ENCODE results near the gene PTPRN2. TPM values are rescaled to one million over a fixed set of nuclear protein-coding genes. Genes with fewer than 3 reads are reported as not detected.
A peak's percentile ranks its signal among the peaks of the same experiment; 100 is the strongest.

The PTPRN2 gene
- total and polyA plus RNA-seq, 8 donors = 12.2 to 49.2 (median 31.8) TPM

DNA sequence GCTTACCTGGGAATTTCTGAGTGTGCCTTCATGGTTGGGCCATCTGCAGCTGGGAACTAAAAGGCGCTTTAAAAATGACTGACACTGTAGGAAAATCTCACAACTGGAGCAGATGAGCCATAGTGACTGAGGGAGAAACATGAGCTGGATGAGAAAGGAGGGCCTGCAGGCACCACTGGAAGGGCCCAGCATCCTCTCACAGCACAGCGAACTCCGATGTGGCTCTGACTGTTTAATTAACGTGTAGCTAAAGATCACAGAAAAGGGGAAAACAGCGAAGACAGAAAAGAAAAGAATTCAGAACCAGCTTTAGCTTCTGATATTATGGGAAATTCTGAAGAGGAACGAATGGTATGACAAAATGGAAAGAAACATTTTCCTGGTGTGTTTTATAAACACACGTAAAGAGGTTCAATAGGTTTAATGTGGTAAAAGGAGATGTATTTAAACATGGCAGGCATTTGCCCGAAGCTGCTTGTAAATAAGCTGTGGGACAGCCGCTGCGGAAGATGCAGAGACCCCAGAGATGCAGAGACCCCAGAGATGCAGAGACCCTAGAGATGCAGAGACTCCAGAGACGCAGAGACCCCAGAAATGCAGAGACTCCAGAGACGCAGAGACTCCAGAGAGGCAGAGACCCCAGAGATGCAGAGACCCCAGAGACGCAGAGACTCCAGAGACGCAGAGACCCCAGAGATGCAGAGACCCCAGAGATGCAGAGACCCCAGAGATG is 534.3 kb downstream of the PTPRN2 start:
- WGBS, 2 donors = 88 to 95% methylated on average over 14 of the region's 14 CpGs
- FAIRE-seq (no peak), DNase-seq (no peak), ATAC-seq (no peak)
- no peaks in the 10 kb centered on the region for H3K4me1 ChIP-seq
- no peak overlapping the region for H3K4me3 ChIP-seq
- H3K9me3 ChIP-seq = no peaks in the 10 kb centered on the region
- H3K36me3 ChIP-seq = no peaks in the 10 kb centered on the region
- no peak overlapping the region for H3K27ac ChIP-seq
- intact Hi-C loops (cut with DNase I) = no loop called here
- TF ChIP-seq CTCF (IDR thresholded peaks at IDR 0.05) = no peak
- no peaks in the 10 kb centered on the region for H3K27me3 ChIP-seq

DNA sequence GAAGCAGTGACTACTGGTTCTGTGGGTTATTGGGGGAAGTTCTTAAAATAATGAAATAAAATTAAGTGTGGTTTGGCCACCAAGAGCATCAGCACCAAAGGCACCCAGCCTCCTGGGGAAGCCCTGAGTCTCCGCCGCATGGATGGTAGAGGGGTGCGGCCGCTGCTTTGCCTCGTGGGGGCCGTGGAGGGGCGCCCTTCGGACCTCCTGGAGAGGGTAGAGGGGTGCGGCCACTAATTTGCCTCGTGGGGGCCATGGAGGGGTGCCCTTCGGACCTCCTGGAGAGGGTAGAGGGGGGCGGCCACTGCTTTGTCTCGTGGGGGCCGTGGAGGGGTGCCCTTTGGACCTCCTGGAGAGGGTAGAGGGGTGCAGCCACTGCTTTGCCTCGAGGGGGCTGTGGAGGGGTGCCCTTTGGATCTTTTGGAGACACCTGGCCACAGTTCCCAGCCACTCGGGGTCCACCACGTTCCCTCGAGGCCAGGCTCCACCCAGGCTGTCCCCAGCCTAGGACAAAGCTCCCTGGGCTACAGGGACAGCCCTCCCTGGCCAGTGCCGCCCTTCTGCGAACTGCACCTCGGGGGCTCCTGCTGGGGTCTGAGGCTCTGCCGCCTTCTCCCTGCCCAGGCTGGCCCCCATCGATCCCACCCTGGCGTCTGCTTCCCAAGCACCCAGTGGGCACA is 535.1 kb downstream of the PTPRN2 start:
- DNase-seq (peak in 1 of 6 donors; percentile 59), FAIRE-seq (no peak)

GRCh38 chr7:158051776-158052175 is 535.8 kb downstream of the PTPRN2 start:
- DNase-seq = peak in 1 of 6 donors; percentile 7
- no peak for TF ChIP-seq CTCF (IDR thresholded peaks at IDR 0.05)

More for the DNA sequence above, 535.1 kb downstream of the PTPRN2 start:
- TF ChIP-seq CTCF (IDR thresholded peaks at IDR 0.05) = no peak
- WGBS, 2 donors = 87 to 90% methylated on average over 24 of the region's 24 CpGs
- Histone ChIP-seq H3K9me3 (no peaks in the 10 kb centered on the region), H3K36me3 (no peaks in the 10 kb centered on the region), H3K4me1 (no peaks in the 10 kb centered on the region), H3K27ac (no peak overlapping the region), H3K27me3 (no peaks in the 10 kb centered on the region), H3K4me3 (no peak overlapping the region)
- intact Hi-C loops (cut with DNase I) = no loop called here
- no peak for ATAC-seq

GRCh38 chr7:158050978-158051651 is 536.5 kb downstream of the PTPRN2 start:
- no peak overlapping the region for H3K27ac ChIP-seq
- DNase-seq = peak in 1 of 6 donors; percentile 32
- no peak for TF ChIP-seq CTCF (IDR thresholded peaks at IDR 0.05)
- H3K9me3 ChIP-seq = no peaks in the 10 kb centered on the region
- ATAC-seq = no peak
- H3K4me1 ChIP-seq = no peaks in the 10 kb centered on the region
- intact Hi-C loops (cut with DNase I) = no loop called here
- H3K27me3 ChIP-seq = no peaks in the 10 kb centered on the region
- no peaks in the 10 kb centered on the region for H3K36me3 ChIP-seq
- WGBS, 2 donors = 90 to 92% methylated on average over 10 of the region's 10 CpGs
- no peak overlapping the region for H3K4me3 ChIP-seq
- FAIRE-seq = no peak

More at GRCh38 chr7:158051776-158052175, 535.8 kb downstream of the PTPRN2 start:
- intact Hi-C loops (cut with DNase I) = no loop called here
- Histone ChIP-seq H3K4me3 (no peak overlapping the region), H3K27me3 (no peaks in the 10 kb centered on the region), H3K9me3 (no peaks in the 10 kb centered on the region), H3K27ac (no peak overlapping the region), H3K4me1 (no peaks in the 10 kb centered on the region), H3K36me3 (no peaks in the 10 kb centered on the region)
- ATAC-seq (no peak), FAIRE-seq (no peak)
- WGBS, 2 donors = 75 to 86% methylated on average over 6 of the region's 6 CpGs
